ENCODE results near the gene LYPLAL1.
A peak's percentile ranks its signal among the peaks of the same experiment; 100 is the strongest.

Gene LYPLAL1

GRCh38 chr1:219173758-219174459, at the start of gene LYPLAL1:
TSS of gene LYPLAL1 (plus strand) at chr1:219173878. CDS start at chr1:219173891, 13 bp downstream.
- DNase-seq = peak; percentile 79

- DNase-seq = no peak
Observed at GRCh38 chr1:219124163-219124562, 49.5 kb upstream of the LYPLAL1 start.

GRCh38 chr1:219125342-219125741, 48.3 kb upstream of the LYPLAL1 start:
- DNase-seq = no peak

- no peak for DNase-seq
Observed at GRCh38 chr1:219126377-219126776, 47.3 kb upstream of the LYPLAL1 start.

- no peak for DNase-seq
Observed at GRCh38 chr1:219128957-219129356, 44.7 kb upstream of the LYPLAL1 start.

- no peak for DNase-seq
Observed at GRCh38 chr1:219130366-219130935, 43.2 kb upstream of the LYPLAL1 start.

- no peak for DNase-seq
Observed at GRCh38 chr1:219132939-219133338, 40.7 kb upstream of the LYPLAL1 start.

GRCh38 chr1:219138747-219139146, 34.9 kb upstream of the LYPLAL1 start:
- no peak for DNase-seq

- DNase-seq = no peak
Observed at GRCh38 chr1:219140303-219140877, 33.3 kb upstream of the LYPLAL1 start.

GRCh38 chr1:219143735-219144134, 29.9 kb upstream of the LYPLAL1 start:
- no peak for DNase-seq

GRCh38 chr1:219144658-219145315, 28.9 kb upstream of the LYPLAL1 start:
- no peak for DNase-seq

- DNase-seq = no peak
Observed at GRCh38 chr1:219147571-219148019, 26.1 kb upstream of the LYPLAL1 start.

- no peak for DNase-seq
Observed at GRCh38 chr1:219149009-219149577, 24.6 kb upstream of the LYPLAL1 start.

GRCh38 chr1:219149953-219150352, 23.7 kb upstream of the LYPLAL1 start:
- no peak for DNase-seq

GRCh38 chr1:219150913-219151312, 22.8 kb upstream of the LYPLAL1 start:
- no peak for DNase-seq

GRCh38 chr1:219151467-219151866, 22.2 kb upstream of the LYPLAL1 start:
- DNase-seq = no peak

GRCh38 chr1:219152751-219153150, 20.9 kb upstream of the LYPLAL1 start:
- no peak for DNase-seq

GRCh38 chr1:219153723-219154122, 20.0 kb upstream of the LYPLAL1 start:
- DNase-seq = no peak

- DNase-seq = no peak
Observed at GRCh38 chr1:219155135-219155534, 18.5 kb upstream of the LYPLAL1 start.

- DNase-seq = no peak
Observed at GRCh38 chr1:219159946-219160645, 13.6 kb upstream of the LYPLAL1 start.

- no peak for DNase-seq
Observed at GRCh38 chr1:219160967-219161366, 12.7 kb upstream of the LYPLAL1 start.

- DNase-seq = no peak
Observed at GRCh38 chr1:219161371-219161770, 12.3 kb upstream of the LYPLAL1 start.
